Stomach (tissue), 9 donors: ENCODE measurements around the gene METTL17. TPM values are rescaled to one million over a fixed set of nuclear protein-coding genes. Genes with fewer than 3 reads are reported as not detected.

Source experiments
- DNase-seq, 2 donors: peaks; one replicate each; pipeline versions ENCODE4 v3.0.0 to v3.0.0-alpha.2; 2013 to 2019
- H3K27ac ChIP-seq, 5 donors: fragments of 200-600 bp in 4 of 5; sonication (generic) in 4 of 5; one replicate each; pipeline ENCODE4 v1.5.1; 2013 to 2019; ENCODE audit warnings: mild to moderate bottlenecking in 1 of 5, moderate library complexity in 1 of 5
- H3K27me3 ChIP-seq, 3 donors: fragments of 200-600 bp; sonication (generic); one replicate each; pipeline ENCODE4 v1.5.1; 2017 to 2019; ENCODE audit warnings: mixed run types in 1 of 3
- H3K36me3 ChIP-seq, 4 donors: fragments of 200-600 bp; sonication (generic); 1 replicate in 3 of 4; 2 replicates in 1 of 4; pipeline ENCODE4 v1.5.1; 2016 to 2019
- H3K4me1 ChIP-seq, 4 donors: fragments of 200-600 bp; sonication (generic); one replicate each; pipeline ENCODE4 v1.5.1; 2016 to 2019
- H3K4me3 ChIP-seq, 4 donors: fragments of 200-600 bp; sonication (generic) in 3 of 4; one replicate each; pipeline ENCODE4 v1.5.1; 2016 to 2019; ENCODE audit warnings: mild to moderate bottlenecking in 1 of 4
- H3K9me3 ChIP-seq, 4 donors: fragments of 200-600 bp; sonication (generic); one replicate each; pipeline ENCODE4 v1.5.1; 2016 to 2019
- CTCF ChIP-seq, 7 experiments: fragments of 450-650 bp in 4 of 7; fragments of 200-600 bp in 3 of 7; sonication (generic) in 3 of 7; IDR thresholded peaks; one replicate each; pipeline ENCODE4 v1.5.1; 2016 to 2019; ENCODE audit warnings: antibody characterized with exemption in 7 of 7, control low read depth in 2 of 7, mild to moderate bottlenecking in 1 of 7
- EP300 ChIP-seq: sonication (generic); formaldehyde crosslinking; IDR thresholded peaks from one replicate; pipeline ENCODE4 v1.6.1; 2017; ENCODE audit warnings: antibody characterized with exemption
- POLR2A ChIP-seq, 4 donors: fragments of 450-650 bp; IDR thresholded peaks; one replicate each; pipeline ENCODE4 v1.6.1; 2016; ENCODE audit warnings: antibody characterized with exemption in 4 of 4, control low read depth in 2 of 4, mild to moderate bottlenecking in 1 of 4, moderate library complexity in 1 of 4
- POLR2AphosphoS5 ChIP-seq, 3 donors: sonication (generic); formaldehyde crosslinking; IDR thresholded peaks; one replicate each; pipeline ENCODE4 v1.6.1; 2016; ENCODE audit warnings: antibody characterized with exemption in 3 of 3
- WGBS, 5 donors: extraction: QIAGEN DNeasy Blood & Tissue Kit in 3 of 5; methylation state at CpG; one replicate each; pipeline versions ENCODE4 v1.1.5 to v1.1.7; 2013 to 2018; 5-methylcytosine and 5-hydroxymethylcytosine counted together
- intact Hi-C: fragments of 100-400 bp; cut with DNase I; formaldehyde crosslinking; loops from one replicate; pipeline ENCODE4 v1.15.1; 2023; ENCODE audit warnings: low total_unique reads
- polyA plus RNA-seq, 3 donors: library from polyadenylated mRNA; stranded (reverse); fragments of 200-250 nt; gene quantifications; one replicate each; pipeline ENCODE4 v1.2.3, GENCODE V29; 2013
- total RNA-seq, 5 donors: library from RNA; depleted of rRNA; stranded (reverse); fragments of >200 nt; gene quantifications; one replicate each; pipeline versions ENCODE4 v1.1.0 to v1.2.3, GENCODE V29; 2014 to 2016
- donor health status: healthy with polysubstance abuse.
- donor health status: Bipolar disorder and iron deficiency.
- donor health status: healthy.

The METTL17 gene
- total and polyA plus RNA-seq, 8 donors: 31.8 to 304 (median 88.7) TPM

GRCh38 chr14:21032326-21033132, 42.7 kb downstream of the METTL17 start:
- Histone ChIP-seq H3K36me3 (no peaks in the 10 kb centered on the region), H3K27me3 (no peaks in the 10 kb centered on the region), H3K4me1 (no peaks in the 10 kb centered on the region), H3K4me3 (no peak overlapping the region), H3K27ac (no peak overlapping the region), H3K9me3 (no peaks in the 10 kb centered on the region)
- 76 to 83% (median 80%) methylated on average over 5 of the region's 5 CpGs for WGBS, 5 donors
- intact Hi-C loops: no loop called here
- DNase-seq: no peak
- no peak for TF ChIP-seq EP300
- TF ChIP-seq POLR2A (IDR thresholded peaks at IDR 0.05): no peak
- TF ChIP-seq CTCF (IDR thresholded peaks at IDR 0.05): no peak
- TF ChIP-seq POLR2AphosphoS5 (IDR thresholded peaks at IDR 0.05): no peak

GRCh38 chr14:21033133-21033698, 43.4 kb downstream of the METTL17 start:
- no peak overlapping the region for H3K27ac ChIP-seq
- no peaks in the 10 kb centered on the region for H3K9me3 ChIP-seq
- intact Hi-C loops: no loop called here
- H3K36me3 ChIP-seq: no peaks in the 10 kb centered on the region
- H3K4me1 ChIP-seq: peaks cover 2 to 7% (median 3%) of the 10 kb centered on the region in 4 donors
- H3K4me3 ChIP-seq: no peak overlapping the region
- 82 to 93% (median 89%) methylated on average over 4 of the region's 4 CpGs for WGBS, 5 donors
- H3K27me3 ChIP-seq: no peaks in the 10 kb centered on the region
- TF ChIP-seq POLR2A (IDR thresholded peaks at IDR 0.05) (no peak), CTCF (IDR thresholded peaks at IDR 0.05) (no peak), POLR2AphosphoS5 (IDR thresholded peaks at IDR 0.05) (no peak), EP300 (no peak)
- no peak for DNase-seq

GRCh38 chr14:21034707-21035106, 44.9 kb downstream of the METTL17 start, which contains the start of gene RNASE13:
Gene RNASE13, minus strand, starts transcription at chr14:21034807. Its CDS starts 519 bp downstream, at chr14:21034288.
- intact Hi-C loops: no loop called here
- TF ChIP-seq POLR2A (IDR thresholded peaks at IDR 0.05): no peak
- TF ChIP-seq EP300: no peak
- TF ChIP-seq POLR2AphosphoS5 (IDR thresholded peaks at IDR 0.05): no peak
- TF ChIP-seq CTCF (IDR thresholded peaks at IDR 0.05): no peak
- H3K9me3 ChIP-seq: no peaks in the 10 kb centered on the region
- H3K4me3 ChIP-seq: no peak within 1 kb of the TSS
- H3K27ac ChIP-seq: no peak within 1 kb of the TSS
- no peaks in the 10 kb centered on the region for H3K27me3 ChIP-seq
- no peaks in the 10 kb centered on the region for H3K36me3 ChIP-seq
- DNase-seq: no peak
- WGBS, 5 donors: 77 to 82% (median 78%) methylated on average over 5 of the region's 5 CpGs
- peaks cover 17 to 22% (median 18%) of the 10 kb centered on the region in 4 donors for H3K4me1 ChIP-seq

GRCh38 chr14:21036751-21037150, 47.0 kb downstream of the METTL17 start:
- no peaks in the 10 kb centered on the region for H3K9me3 ChIP-seq
- H3K4me1 ChIP-seq: peaks cover 20 to 27% (median 23%) of the 10 kb centered on the region in 4 donors
- TF ChIP-seq POLR2A (IDR thresholded peaks at IDR 0.05): no peak
- TF ChIP-seq EP300: no peak
- TF ChIP-seq CTCF (IDR thresholded peaks at IDR 0.05): no peak
- no peak for TF ChIP-seq POLR2AphosphoS5 (IDR thresholded peaks at IDR 0.05)
- no peaks in the 10 kb centered on the region for H3K36me3 ChIP-seq
- H3K27me3 ChIP-seq: no peaks in the 10 kb centered on the region
- DNase-seq: no peak
- H3K27ac ChIP-seq: no peak overlapping the region
- intact Hi-C loops: no loop called here
- no peak overlapping the region for H3K4me3 ChIP-seq
- 90 to 99% (median 95%) methylated on average over 6 to 7 of the region's 7 CpGs for WGBS, 5 donors
